Suprapubic skin (tissue), 4 donors: Measurements from ENCODE around the gene SLAMF1. TPM values are rescaled to one million over a fixed set of nuclear protein-coding genes. Genes with fewer than 3 reads are reported as not detected.
"Not testable (repeated sequence)": the region's sequence is repeated elsewhere in the genome, so short reads cannot be mapped to it uniquely, and the experiment has no call there.

Source experiments
- DNase-seq, 2 donors: peaks; one replicate each; pipeline ENCODE4 v3.0.0-alpha.2; 2019; ENCODE audit warnings: low spot score in 2 of 2
- H3K27ac ChIP-seq: fragments of 200-600 bp; sonication (generic); one replicate; pipeline ENCODE4 v1.5.1; 2019
- H3K27me3 ChIP-seq: fragments of 200-600 bp; sonication (generic); one replicate; pipeline ENCODE4 v1.5.1; 2019
- H3K36me3 ChIP-seq: fragments of 200-600 bp; sonication (generic); one replicate; pipeline ENCODE4 v1.5.1; 2019
- H3K4me1 ChIP-seq: fragments of 200-600 bp; sonication (generic); one replicate; pipeline ENCODE4 v1.5.1; 2019
- H3K4me3 ChIP-seq: fragments of 200-600 bp; sonication (generic); one replicate; pipeline ENCODE4 v1.5.1; 2019; ENCODE audit warnings: mild to moderate bottlenecking
- H3K9me3 ChIP-seq: fragments of 200-600 bp; sonication (generic); one replicate; pipeline ENCODE4 v1.5.1; 2019
- CTCF ChIP-seq, 2 donors: fragments of 200-600 bp in 1 of 2; fragments of 450-650 bp in 1 of 2; sonication (generic) in 1 of 2; IDR thresholded peaks; one replicate each; pipeline ENCODE4 v1.5.1; 2016 to 2019; ENCODE audit warnings: antibody characterized with exemption in 2 of 2, mild to moderate bottlenecking in 1 of 2, moderate library complexity in 1 of 2
- EP300 ChIP-seq: sonication (generic); formaldehyde crosslinking; IDR thresholded peaks from one replicate; pipeline ENCODE4 v1.6.1; 2017; ENCODE audit warnings: antibody characterized with exemption
- POLR2A ChIP-seq, 2 donors: fragments of 450-650 bp; IDR thresholded peaks; one replicate each; pipeline ENCODE4 v1.6.1; 2017; ENCODE audit warnings: antibody characterized with exemption in 2 of 2, mild to moderate bottlenecking in 2 of 2, moderate library complexity in 2 of 2
- POLR2AphosphoS5 ChIP-seq, 3 donors: sonication (generic); formaldehyde crosslinking; IDR thresholded peaks; one replicate each; pipeline ENCODE4 v1.6.1; 2017; ENCODE audit warnings: antibody characterized with exemption in 3 of 3
- WGBS: methylation state at CpG from one replicate; pipeline ENCODE4 v1.1.5; 2018; 5-methylcytosine and 5-hydroxymethylcytosine counted together
- total RNA-seq, 4 donors: library from RNA; depleted of rRNA; stranded (reverse); fragments of >200 nt; gene quantifications; one replicate each; pipeline ENCODE4 v1.1.0, GENCODE V29; 2016

Gene SLAMF1
- total RNA-seq, 4 donors from 2014 or later: not detected

DNA sequence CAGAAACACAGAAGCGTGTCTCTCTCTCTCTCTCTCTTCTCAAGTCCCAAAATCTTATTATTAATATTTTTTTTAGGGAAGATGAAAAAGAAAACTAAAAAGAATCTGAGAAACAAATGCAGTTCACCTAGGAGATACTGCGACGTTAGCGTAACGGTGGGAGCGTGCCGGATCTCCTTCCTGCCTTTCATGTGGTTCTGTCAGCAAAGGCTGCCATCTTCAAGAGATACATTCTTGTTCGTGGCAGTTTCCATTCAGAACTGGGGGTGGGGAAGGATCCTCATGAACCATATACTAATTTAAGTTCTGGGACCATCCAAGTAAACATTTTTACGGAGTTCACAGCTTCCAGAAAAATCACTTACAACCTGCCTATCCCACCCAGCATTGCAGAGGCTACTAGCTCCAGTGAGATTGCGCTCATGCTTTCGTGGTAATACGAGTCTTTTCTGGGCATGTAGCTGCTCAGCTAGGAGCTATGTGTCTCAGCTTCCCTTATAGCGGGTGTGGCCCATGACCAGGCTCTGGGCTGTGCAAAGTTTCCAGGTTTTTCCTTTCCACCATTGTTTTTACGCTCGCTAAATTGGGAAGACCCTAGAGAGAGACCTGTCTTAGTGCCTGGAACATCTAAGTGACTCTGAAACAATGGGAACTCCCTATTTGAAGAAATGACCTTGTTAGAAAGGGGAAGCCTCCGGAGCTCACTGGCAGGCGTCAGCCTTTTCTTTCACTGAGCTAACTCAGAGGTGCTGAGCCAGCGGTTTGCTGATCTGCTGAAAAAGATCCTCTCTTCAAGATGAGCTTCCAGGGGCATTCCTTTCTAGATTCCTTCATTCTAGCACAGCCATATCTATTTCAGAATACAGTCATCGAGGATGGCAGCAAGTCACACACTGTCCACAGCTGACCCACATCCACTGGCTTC, 17.3 kb downstream of the SLAMF1 start:
- no peak for TF ChIP-seq CTCF (IDR thresholded peaks at IDR 0.05)
- no peak for TF ChIP-seq POLR2A (IDR thresholded peaks at IDR 0.05)
- no peak for TF ChIP-seq EP300
- no peak for TF ChIP-seq POLR2AphosphoS5 (IDR thresholded peaks at IDR 0.05)

DNA sequence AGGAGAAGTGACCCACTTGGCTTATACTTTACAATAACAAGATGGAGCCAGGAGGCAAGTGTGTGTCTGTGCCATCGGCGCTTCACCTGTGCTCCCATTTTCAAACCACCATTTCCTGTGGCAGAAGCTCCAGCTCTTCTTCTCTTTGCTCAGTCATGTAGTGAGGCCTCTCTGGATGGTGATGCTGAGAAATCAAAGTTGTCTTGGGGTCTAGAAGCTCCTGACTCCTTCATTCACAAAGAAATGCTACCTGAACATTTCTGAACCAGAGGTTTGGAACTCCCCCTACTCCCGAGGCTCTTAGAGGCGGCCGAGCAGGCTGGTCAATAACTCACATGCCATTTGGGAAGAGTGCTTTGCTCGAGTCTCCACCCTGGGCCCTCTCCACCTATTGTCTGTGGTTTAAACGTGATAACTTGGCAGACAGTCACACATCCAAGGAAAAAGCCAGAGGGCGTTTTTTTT, 18.0 kb downstream of the SLAMF1 start:
- no peak overlapping the region for H3K27ac ChIP-seq
- DNase-seq: no peak
- H3K9me3 ChIP-seq: no peaks in the 10 kb centered on the region
- no peak overlapping the region for H3K4me3 ChIP-seq
- H3K36me3 ChIP-seq: no peaks in the 10 kb centered on the region
- TF ChIP-seq EP300: no peak
- no peak for TF ChIP-seq CTCF (IDR thresholded peaks at IDR 0.05)
- no peak for TF ChIP-seq POLR2A (IDR thresholded peaks at IDR 0.05)
- no peak for TF ChIP-seq POLR2AphosphoS5 (IDR thresholded peaks at IDR 0.05)
- 58% methylated on average over 8 of the region's 8 CpGs for WGBS
- peaks cover 11% of the 10 kb centered on the region for H3K4me1 ChIP-seq
- no peaks in the 10 kb centered on the region for H3K27me3 ChIP-seq

More for the DNA sequence above, 17.3 kb downstream of the SLAMF1 start:
- Histone ChIP-seq H3K4me3 (no peak overlapping the region), H3K4me1 (peaks cover 11% of the 10 kb centered on the region), H3K36me3 (no peaks in the 10 kb centered on the region), H3K9me3 (no peaks in the 10 kb centered on the region), H3K27ac (no peak overlapping the region), H3K27me3 (no peaks in the 10 kb centered on the region)
- WGBS: 53% methylated on average over 19 of the region's 19 CpGs
- DNase-seq: no peak

- not testable (repeated sequence) for H3K27me3 ChIP-seq, H3K9me3 ChIP-seq, H3K36me3 ChIP-seq, H3K27ac ChIP-seq, H3K4me3 ChIP-seq, DNase-seq
- WGBS: 87% methylated on average over 4 of the region's 4 CpGs
- H3K4me1 ChIP-seq: peaks cover 11% of the 10 kb centered on the region
These were observed 19.1 kb downstream of the SLAMF1 start for GRCh38 chr1:160627677-160628289.

GRCh38 chr1:160626509-160627342, 20.1 kb downstream of the SLAMF1 start:
- no peak for DNase-seq
- Histone ChIP-seq H3K27me3 (no peaks in the 10 kb centered on the region), H3K36me3 (no peaks in the 10 kb centered on the region), H3K4me1 (peaks cover 11% of the 10 kb centered on the region), H3K4me3 (no peak overlapping the region), H3K27ac (no peak overlapping the region), H3K9me3 (no peaks in the 10 kb centered on the region)
- no peak for TF ChIP-seq POLR2AphosphoS5 (IDR thresholded peaks at IDR 0.05)
- no peak for TF ChIP-seq POLR2A (IDR thresholded peaks at IDR 0.05)
- no peak for TF ChIP-seq EP300
- TF ChIP-seq CTCF (IDR thresholded peaks at IDR 0.05): no peak
- WGBS: 95% methylated on average over 1 of the region's 1 CpG

DNA sequence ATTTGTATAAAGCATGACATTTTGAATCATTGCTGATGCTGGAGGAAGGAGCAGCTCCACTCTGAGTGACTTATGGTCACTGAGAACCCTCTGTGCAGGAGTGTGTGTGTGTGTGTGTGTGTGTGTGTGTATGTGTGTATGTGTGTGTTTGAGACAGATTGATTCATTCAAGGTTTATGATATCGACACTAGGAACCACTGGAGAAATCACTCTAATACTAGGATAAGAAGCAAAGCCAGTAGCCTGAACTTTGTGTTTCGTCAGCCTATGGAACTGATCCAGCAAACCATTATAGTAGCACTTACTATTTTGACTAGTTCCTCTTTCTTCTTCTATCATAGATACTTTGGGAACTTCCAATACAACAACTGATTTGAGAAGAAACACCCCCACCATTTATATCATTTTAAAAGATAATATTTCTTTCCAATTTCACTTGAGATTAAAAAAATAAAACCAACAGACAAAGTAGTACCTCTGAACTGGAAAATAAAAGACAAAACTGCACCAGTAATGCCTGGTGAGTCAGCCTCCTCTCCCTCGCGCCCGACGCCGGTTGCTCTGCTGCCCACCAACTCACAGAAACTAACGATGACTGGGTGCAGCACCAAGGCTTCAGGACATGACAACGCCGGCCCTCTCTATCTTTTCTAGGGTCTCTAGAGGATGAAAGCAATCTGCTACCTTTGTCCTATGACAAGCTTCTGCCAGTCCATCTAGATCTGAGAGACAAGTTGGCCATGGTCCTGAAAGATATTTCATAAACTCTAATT, 20.9 kb downstream of the SLAMF1 start:
- no peaks in the 10 kb centered on the region for H3K27me3 ChIP-seq
- 86% methylated on average over 10 of the region's 10 CpGs for WGBS
- no peak overlapping the region for H3K27ac ChIP-seq
- DNase-seq: no peak
- H3K36me3 ChIP-seq: no peaks in the 10 kb centered on the region
- no peak for TF ChIP-seq EP300
- TF ChIP-seq POLR2A (IDR thresholded peaks at IDR 0.05): no peak
- TF ChIP-seq CTCF (IDR thresholded peaks at IDR 0.05): no peak
- TF ChIP-seq POLR2AphosphoS5 (IDR thresholded peaks at IDR 0.05): no peak
- peaks cover 11% of the 10 kb centered on the region for H3K4me1 ChIP-seq
- H3K4me3 ChIP-seq: no peak overlapping the region
- H3K9me3 ChIP-seq: no peaks in the 10 kb centered on the region
